HEK293 (cell line): Measurements from ENCODE around the gene FBXO27.

ENCODE experiments used
- ATF2 ChIP-seq: fragments of 450-650 bp; formaldehyde crosslinking; IDR thresholded peaks from 2 replicates; pipeline ENCODE4 v1.5.1; 2016; ENCODE audit warnings: missing biosample characterization, missing genetic modification characterization, low read depth
- INSM2 ChIP-seq: fragments of 450-650 bp; formaldehyde crosslinking; IDR thresholded peaks from 2 replicates; pipeline ENCODE4 v1.5.1; 2016; ENCODE audit warnings: missing biosample characterization, missing genetic modification characterization
- KLF1 ChIP-seq: fragments of 450-650 bp; formaldehyde crosslinking; IDR thresholded peaks from 2 replicates; pipeline ENCODE4 v1.5.1; 2016; ENCODE audit warnings: missing biosample characterization, missing genetic modification characterization
- RBAK ChIP-seq: fragments of 450-650 bp; formaldehyde crosslinking; IDR thresholded peaks from 2 replicates; pipeline ENCODE4 v1.5.1; 2016; ENCODE audit warnings: missing biosample characterization, missing genetic modification characterization
- ZBTB11 ChIP-seq: fragments of 450-650 bp; formaldehyde crosslinking; conservative IDR thresholded peaks from 2 replicates; pipeline ENCODE4 v1.5.1; 2016; ENCODE audit warnings: low read depth, missing biosample characterization, missing genetic modification characterization
- ZBTB6 ChIP-seq: fragments of 450-650 bp; formaldehyde crosslinking; IDR thresholded peaks from 2 replicates; pipeline ENCODE4 v1.5.1; 2017; ENCODE audit warnings: missing biosample characterization, missing genetic modification characterization
- ZEB2 ChIP-seq: fragments of 450-650 bp; formaldehyde crosslinking; IDR thresholded peaks from 2 replicates; pipeline ENCODE4 v1.5.1; 2016; ENCODE audit warnings: missing biosample characterization, missing genetic modification characterization
- ZIC2 ChIP-seq: fragments of 450-650 bp; formaldehyde crosslinking; IDR thresholded peaks from 2 replicates; pipeline ENCODE4 v1.5.1; 2016; ENCODE audit warnings: missing biosample characterization, missing genetic modification characterization
- ZNF211 ChIP-seq: fragments of 450-650 bp; formaldehyde crosslinking; IDR thresholded peaks from 2 replicates; pipeline ENCODE4 v1.5.1; 2016; ENCODE audit warnings: low read depth, missing biosample characterization, missing genetic modification characterization
- ZNF248 ChIP-seq: fragments of 450-650 bp; formaldehyde crosslinking; IDR thresholded peaks from 2 replicates; pipeline ENCODE4 v1.5.1; 2017; ENCODE audit warnings: missing biosample characterization, missing genetic modification characterization
- ZNF335 ChIP-seq: fragments of 450-650 bp; formaldehyde crosslinking; conservative IDR thresholded peaks from 2 replicates; pipeline ENCODE4 v1.5.1; 2016; ENCODE audit warnings: missing biosample characterization, missing genetic modification characterization
- ZNF571 ChIP-seq: fragments of 450-650 bp; formaldehyde crosslinking; IDR thresholded peaks from 2 replicates; pipeline ENCODE4 v1.5.0; 2017; ENCODE audit warnings: missing biosample characterization, missing genetic modification characterization
- ZNF629 ChIP-seq: fragments of 450-650 bp; formaldehyde crosslinking; IDR thresholded peaks from 2 replicates; pipeline ENCODE4 v1.5.1; 2017; ENCODE audit warnings: missing biosample characterization, missing genetic modification characterization
- ZNF660 ChIP-seq: fragments of 450-650 bp; IDR thresholded peaks from 2 replicates; pipeline ENCODE4 v1.5.1; 2018; ENCODE audit warnings: missing biosample characterization, mild to moderate bottlenecking, missing genetic modification characterization
- ZNF701 ChIP-seq: fragments of 450-650 bp; formaldehyde crosslinking; IDR thresholded peaks from 2 replicates; pipeline ENCODE4 v1.5.1; 2016; ENCODE audit warnings: missing biosample characterization, missing genetic modification characterization
- ZNF843 ChIP-seq: fragments of 450-650 bp; formaldehyde crosslinking; IDR thresholded peaks from 2 replicates; pipeline ENCODE4 v1.5.1; 2016; ENCODE audit warnings: missing biosample characterization, missing genetic modification characterization
- TF ChIP-seq, protein P1 (sequence below): fragments of 450-650 bp; formaldehyde crosslinking; IDR thresholded peaks from 2 replicates; pipeline ENCODE4 v1.5.1; 2016; ENCODE audit warnings: missing biosample characterization, missing genetic modification characterization, borderline replicate concordance

The FBXO27 gene

DNA sequence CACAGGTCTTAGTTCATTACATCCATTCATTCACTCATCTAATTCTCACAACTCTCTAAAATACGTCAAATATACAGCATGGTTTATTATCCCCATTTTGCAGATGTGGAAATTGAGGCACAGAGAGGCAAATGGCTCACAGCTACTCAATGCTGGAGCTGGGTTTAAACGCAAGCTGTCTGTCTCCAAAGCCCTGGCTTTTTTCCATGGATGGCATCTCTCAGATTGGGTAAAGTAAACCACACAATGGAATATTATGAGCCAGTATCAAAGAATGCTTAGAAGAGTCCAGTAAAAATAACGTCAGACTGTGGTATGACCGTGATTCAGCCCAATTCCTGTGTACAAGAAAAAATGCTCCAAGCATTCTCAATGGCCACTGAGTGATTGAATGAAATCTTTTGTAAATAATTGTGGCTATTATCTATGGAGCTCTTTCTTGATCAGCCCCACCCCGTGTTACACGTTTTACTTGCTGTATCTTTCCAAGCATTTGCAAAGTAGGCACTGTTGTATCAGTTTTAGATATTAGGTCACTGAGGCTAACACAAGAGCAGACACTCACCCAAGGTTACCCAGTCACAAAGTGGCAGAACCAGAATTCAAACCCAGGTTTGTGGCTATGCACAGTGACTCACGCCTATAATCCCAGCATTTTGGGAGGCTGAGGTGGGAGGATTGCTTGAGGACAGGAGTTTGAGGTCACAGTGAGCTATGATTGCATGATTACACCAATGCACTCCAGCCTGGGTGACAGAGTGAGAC lies 46.3 kb upstream of the FBXO27 start (continued):
- TF ChIP-seq ZBTB11 (no peak), ZNF571 (tag by site-specific recombination) (no peak), ZNF211 (no peak), ZNF701 (tag by site-specific recombination) (no peak), RBAK (tag by site-specific recombination) (no peak), ZNF335 (tag by site-specific recombination) (no peak), KLF1 (tag by site-specific recombination) (no peak), ATF2 (tag by site-specific recombination) (no peak), ZIC2 (tag by site-specific recombination) (no peak), ZNF248 (tag by site-specific recombination) (no peak), ZNF660 (0 out of 2 replicates have a peak, but pooled peaks have one; percentile 57), ZNF629 (tag by site-specific recombination) (0 out of 2 replicates have a peak, but pooled peaks have one; percentile 20), ZNF843 (tag by site-specific recombination) (no peak), INSM2 (tag by site-specific recombination) (peak; percentile 29; the same call in 1 of the 2 replicates), ZEB2 (tag by site-specific recombination) (no peak), ZBTB6 (tag by site-specific recombination) (no peak)
- TF ChIP-seq, protein P1, sequence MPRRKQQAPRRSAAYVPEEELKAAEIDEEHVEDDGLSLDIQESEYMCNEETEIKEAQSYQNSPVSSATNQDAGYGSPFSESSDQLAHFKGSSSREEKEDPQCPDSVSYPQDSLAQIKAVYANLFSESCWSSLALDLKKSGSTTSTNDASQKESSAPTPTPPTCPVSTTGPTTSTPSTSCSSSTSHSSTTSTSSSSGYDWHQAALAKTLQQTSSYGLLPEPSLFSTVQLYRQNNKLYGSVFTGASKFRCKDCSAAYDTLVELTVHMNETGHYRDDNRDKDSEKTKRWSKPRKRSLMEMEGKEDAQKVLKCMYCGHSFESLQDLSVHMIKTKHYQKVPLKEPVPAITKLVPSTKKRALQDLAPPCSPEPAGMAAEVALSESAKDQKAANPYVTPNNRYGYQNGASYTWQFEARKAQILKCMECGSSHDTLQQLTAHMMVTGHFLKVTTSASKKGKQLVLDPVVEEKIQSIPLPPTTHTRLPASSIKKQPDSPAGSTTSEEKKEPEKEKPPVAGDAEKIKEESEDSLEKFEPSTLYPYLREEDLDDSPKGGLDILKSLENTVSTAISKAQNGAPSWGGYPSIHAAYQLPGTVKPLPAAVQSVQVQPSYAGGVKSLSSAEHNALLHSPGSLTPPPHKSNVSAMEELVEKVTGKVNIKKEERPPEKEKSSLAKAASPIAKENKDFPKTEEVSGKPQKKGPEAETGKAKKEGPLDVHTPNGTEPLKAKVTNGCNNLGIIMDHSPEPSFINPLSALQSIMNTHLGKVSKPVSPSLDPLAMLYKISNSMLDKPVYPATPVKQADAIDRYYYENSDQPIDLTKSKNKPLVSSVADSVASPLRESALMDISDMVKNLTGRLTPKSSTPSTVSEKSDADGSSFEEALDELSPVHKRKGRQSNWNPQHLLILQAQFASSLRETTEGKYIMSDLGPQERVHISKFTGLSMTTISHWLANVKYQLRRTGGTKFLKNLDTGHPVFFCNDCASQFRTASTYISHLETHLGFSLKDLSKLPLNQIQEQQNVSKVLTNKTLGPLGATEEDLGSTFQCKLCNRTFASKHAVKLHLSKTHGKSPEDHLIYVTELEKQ (tag by site-specific recombination) = no peak
